Tibial artery (tissue), 4 donors: ENCODE measurements around the gene CERKL.

ENCODE experiments used
- DNase-seq, 2 donors: peaks; one replicate each; pipeline ENCODE4 v3.0.0-alpha.2; 2019
- H3K27ac ChIP-seq, 2 donors: fragments of 200-600 bp; sonication (generic) in 1 of 2; 1 replicate in 1 of 2; 2 replicates in 1 of 2; pipeline ENCODE4 v1.5.1; 2018 to 2019; ENCODE audit warnings: mild to moderate bottlenecking in 1 of 2
- H3K27me3 ChIP-seq, 2 donors: fragments of 200-600 bp; sonication (generic) in 1 of 2; one replicate each; pipeline versions ENCODE4 v1.5.1 to v1.6.0; 2016 to 2019
- H3K36me3 ChIP-seq, 3 donors: fragments of 200-600 bp; sonication (generic) in 2 of 3; one replicate each; pipeline ENCODE4 v1.5.1; 2016 to 2019; ENCODE audit warnings: mild to moderate bottlenecking in 2 of 3
- H3K4me1 ChIP-seq, 4 donors: fragments of 200-600 bp; sonication (generic) in 2 of 4; 1 replicate in 3 of 4; 2 replicates in 1 of 4; pipeline ENCODE4 v1.5.1; 2016 to 2019
- H3K4me3 ChIP-seq, 2 donors: fragments of 200-600 bp; sonication (generic) in 1 of 2; 1 replicate in 1 of 2; 2 replicates in 1 of 2; pipeline ENCODE4 v1.5.1; 2018 to 2019; ENCODE audit warnings: mild to moderate bottlenecking in 2 of 2
- H3K9me3 ChIP-seq, 3 donors: fragments of 200-600 bp; sonication (generic) in 1 of 3; one replicate each; pipeline ENCODE4 v1.5.1; 2016 to 2019
- CTCF ChIP-seq, 2 experiments: fragments of 200-600 bp in 1 of 2; fragments of 450-650 bp in 1 of 2; IDR thresholded peaks; one replicate each; pipeline ENCODE4 v1.5.1; 2017 to 2019; ENCODE audit warnings: antibody characterized with exemption in 2 of 2, mild to moderate bottlenecking in 1 of 2, moderate library complexity in 1 of 2
- intact Hi-C: fragments of 100-400 bp; cut with DNase I; formaldehyde crosslinking; loops from one replicate; pipeline ENCODE4 v1.15.0; 2023; ENCODE audit warnings: low total_unique reads

Gene CERKL

DNA sequence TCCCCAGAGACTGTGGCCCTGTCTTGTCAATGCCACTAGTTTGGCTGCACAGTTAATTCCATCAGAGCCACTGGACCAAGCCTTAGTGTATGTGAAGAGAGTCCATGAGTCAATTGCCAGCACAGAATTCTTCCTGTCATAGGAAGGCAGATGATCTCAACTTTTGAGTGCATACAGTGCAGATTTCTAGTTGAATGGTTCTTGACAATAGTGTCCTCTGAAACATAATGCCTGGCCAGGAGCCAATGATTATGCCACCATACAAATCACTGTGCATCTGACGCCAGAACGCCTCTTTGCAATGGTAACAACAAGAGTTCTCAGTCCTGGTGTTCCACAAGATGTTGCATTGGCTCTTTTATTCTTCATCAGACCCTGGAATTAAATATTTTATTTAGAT is 16.3 kb upstream of the CERKL start:
- Histone ChIP-seq H3K27ac (no peak overlapping the region), H3K36me3 (no peaks in the 10 kb centered on the region), H3K9me3 (peaks cover 0 to 3% (median 0%) of the 10 kb centered on the region in 3 donors), H3K4me3 (no peak overlapping the region), H3K4me1 (no peaks in the 10 kb centered on the region), H3K27me3 (peaks cover 0 to 14% of the 10 kb centered on the region in 2 donors)
- no peak for DNase-seq
- intact Hi-C loops: no loop called here
- no peak for TF ChIP-seq CTCF (IDR thresholded peaks at IDR 0.05)

GRCh38 chr2:181672255-181673008 is 15.5 kb upstream of the CERKL start:
- intact Hi-C loops: no loop called here
- Histone ChIP-seq H3K4me1 (no peaks in the 10 kb centered on the region), H3K27ac (no peak overlapping the region), H3K36me3 (no peaks in the 10 kb centered on the region), H3K27me3 (peaks cover 0 to 6% of the 10 kb centered on the region in 2 donors), H3K9me3 (no peaks in the 10 kb centered on the region), H3K4me3 (no peak overlapping the region)
- no peak for DNase-seq
- no peak for TF ChIP-seq CTCF (IDR thresholded peaks at IDR 0.05)

DNA sequence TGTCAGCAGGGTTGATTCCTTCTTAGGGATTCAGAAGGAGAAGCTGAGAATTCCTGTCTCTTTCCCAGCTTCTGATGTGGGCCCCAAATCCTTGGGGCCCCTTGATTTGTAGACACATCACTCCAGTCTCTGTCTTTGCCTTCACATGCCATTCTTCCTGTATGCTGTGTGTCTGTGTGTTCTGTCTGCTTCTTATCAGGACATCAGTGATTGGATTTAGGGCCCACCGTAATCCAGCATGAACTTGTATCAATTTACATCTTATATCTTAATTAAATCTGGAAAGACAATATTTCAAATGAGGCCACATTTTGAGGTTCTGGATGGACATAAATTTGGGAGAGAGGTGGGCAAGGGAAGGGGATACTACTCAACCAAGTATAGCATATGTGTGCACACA is 13.7 kb upstream of the CERKL start:
- Histone ChIP-seq H3K4me1 (no peaks in the 10 kb centered on the region), H3K36me3 (no peaks in the 10 kb centered on the region), H3K9me3 (peaks cover 0 to 4% (median 2%) of the 10 kb centered on the region in 3 donors), H3K27ac (no peak overlapping the region), H3K4me3 (no peak overlapping the region), H3K27me3 (no peaks in the 10 kb centered on the region)
- intact Hi-C loops: no loop called here
- no peak for TF ChIP-seq CTCF (IDR thresholded peaks at IDR 0.05)
- no peak for DNase-seq

DNA sequence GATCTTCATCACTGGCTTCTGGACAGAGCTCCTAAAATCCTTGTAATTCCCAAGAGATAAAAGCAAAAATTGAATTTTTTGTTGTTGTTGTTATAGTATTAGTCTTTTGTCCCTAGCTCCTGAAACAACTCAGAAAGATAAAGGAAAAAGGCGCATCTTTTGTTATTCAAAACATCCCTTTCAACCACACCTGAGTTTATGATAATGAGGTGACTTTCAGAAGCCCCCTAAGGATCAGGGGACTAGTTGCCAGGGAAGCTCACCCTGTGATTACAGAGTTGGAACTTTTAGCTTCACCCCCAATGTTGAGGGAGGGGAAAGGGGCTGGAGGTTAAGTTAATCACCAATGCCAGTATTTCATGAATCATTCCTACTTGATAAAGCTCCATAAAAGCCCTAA is 10.3 kb upstream of the CERKL start:
- TF ChIP-seq CTCF (IDR thresholded peaks at IDR 0.05): no peak
- DNase-seq: no peak

GRCh38 chr2:181662287-181662686 is 5.4 kb upstream of the CERKL start:
- Histone ChIP-seq H3K27ac (no peak overlapping the region), H3K9me3 (peaks cover 0 to 8% (median 6%) of the 10 kb centered on the region in 3 donors), H3K36me3 (no peaks in the 10 kb centered on the region), H3K4me3 (no peak overlapping the region), H3K27me3 (peaks cover 0 to 9% of the 10 kb centered on the region in 2 donors), H3K4me1 (peaks cover 0 to 7% (median 2%) of the 10 kb centered on the region in 4 donors)
- no peak for DNase-seq
- TF ChIP-seq CTCF (IDR thresholded peaks at IDR 0.05): no peak
- intact Hi-C loops: no loop called here

More for the DNA sequence above, 10.3 kb upstream of the CERKL start:
- peaks cover 0 to 8% (median 6%) of the 10 kb centered on the region in 3 donors for H3K9me3 ChIP-seq
- H3K27ac ChIP-seq: no peak overlapping the region
- intact Hi-C loops: no loop called here
- no peaks in the 10 kb centered on the region for H3K27me3 ChIP-seq
- H3K36me3 ChIP-seq: no peaks in the 10 kb centered on the region
- no peaks in the 10 kb centered on the region for H3K4me1 ChIP-seq
- no peak overlapping the region for H3K4me3 ChIP-seq
